Mesenteric fat pad (tissue), 1 donor: ENCODE data around the gene SDHAF2. TPM values are rescaled to one million over a fixed set of nuclear protein-coding genes. Genes with fewer than 3 reads are reported as not detected.
A peak's percentile ranks its signal among the peaks of the same experiment; 100 is the strongest.
"Not testable (repeated sequence)": the region's sequence is repeated elsewhere in the genome, so short reads cannot be mapped to it uniquely, and the experiment has no call there.

ENCODE experiments used
- DNase-seq: peaks from one replicate; pipeline ENCODE4 v3.0.0-alpha.2; 2020; ENCODE audit warnings: low spot score
- total RNA-seq: library from RNA; stranded (reverse); fragmentation: NEBNext Ultra II Directional; extraction: Animal tissue kit (Norgen Biotek cat#: 25700); gene quantifications from one replicate; pipeline ENCODE4 v1.2.1, GENCODE V29; 2021
- donor health status: DM: yes; HTN: yes; CAD: no.

Gene SDHAF2
- total RNA-seq, 1 donor from 2014 or later: 40.2 TPM

DNA sequence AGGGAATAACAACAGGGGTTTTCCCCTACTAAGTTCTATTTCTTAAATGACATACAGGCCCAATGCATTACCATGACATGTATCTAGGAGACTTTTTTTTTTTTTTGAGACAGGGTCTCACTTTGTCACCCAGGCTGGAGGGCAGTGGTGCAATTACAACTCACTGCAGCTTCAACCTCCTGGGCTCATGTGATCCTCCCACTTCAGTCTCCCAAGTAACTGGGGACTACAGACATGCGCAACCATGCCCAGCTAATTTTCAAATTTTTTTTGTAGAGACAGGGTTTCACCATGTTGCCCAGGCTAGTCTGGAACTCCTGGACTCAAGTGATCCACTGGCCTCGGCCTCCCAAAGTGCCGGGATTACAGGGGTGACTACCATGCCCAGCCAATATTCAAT lies 7.7 kb upstream of the SDHAF2 start:
- DNase-seq: no peak

DNA sequence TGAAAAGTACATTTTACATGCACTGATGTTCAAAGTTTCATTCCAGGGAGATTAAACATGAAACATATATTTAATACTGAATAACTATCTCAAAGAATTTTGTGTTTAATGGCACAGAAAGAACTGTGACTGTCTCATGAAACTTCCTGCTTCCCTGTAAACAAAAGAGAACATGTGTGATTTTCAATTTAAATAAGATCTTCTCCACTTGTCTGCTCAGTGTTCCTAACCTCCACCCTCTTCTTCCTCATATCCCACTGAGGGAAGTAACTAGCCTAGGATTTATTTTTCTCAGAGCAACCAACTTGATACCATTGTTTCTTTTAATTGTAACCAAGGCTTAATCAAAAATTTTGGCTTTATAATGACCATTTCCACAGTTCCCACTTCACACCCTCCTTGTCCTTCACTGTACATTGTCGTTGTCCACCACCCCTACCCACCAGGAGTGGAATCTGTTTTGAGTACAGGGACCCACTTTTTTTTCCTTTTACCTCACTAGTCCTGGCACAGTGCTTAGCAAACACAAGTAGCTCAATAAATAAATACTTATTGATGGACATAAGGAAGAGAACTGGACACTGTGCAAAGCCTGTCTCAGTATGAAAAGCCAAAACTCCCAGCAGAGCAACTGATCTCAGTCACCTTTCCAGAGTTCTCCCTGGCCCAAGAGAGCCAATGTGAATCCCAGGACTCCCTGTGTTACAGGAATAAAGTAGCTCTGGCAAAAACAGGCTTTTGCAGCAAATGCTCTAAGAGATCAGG lies 4.4 kb upstream of the SDHAF2 start:
- DNase-seq: no peak

DNA sequence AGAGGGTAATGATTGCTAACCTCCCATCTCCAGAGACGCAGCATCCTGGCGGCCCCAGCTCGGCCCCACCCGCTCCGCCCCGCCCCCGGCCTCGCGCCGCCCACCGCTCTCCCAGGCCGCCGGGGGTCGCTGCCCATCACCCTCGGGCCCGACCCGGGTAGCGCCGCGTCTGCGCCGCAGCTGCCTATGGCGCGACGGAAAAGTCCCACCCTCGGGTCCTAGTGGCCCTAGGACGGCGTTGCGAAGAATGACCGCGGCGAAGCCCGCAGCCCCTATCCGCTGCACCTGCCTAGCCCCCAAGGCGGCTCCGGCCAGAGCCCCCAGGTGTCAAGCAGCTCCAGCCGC lies 606 bp upstream of the SDHAF2 start:
- DNase-seq: no peak

- DNase-seq: not testable (repeated sequence)
These were observed 915 bp downstream of the SDHAF2 start for GRCh38 chr11:61430839-61431238.

- DNase-seq: no peak
These were observed 7.6 kb downstream of the SDHAF2 start for GRCh38 chr11:61437496-61437895.

- DNase-seq: no peak
These were observed 9.7 kb downstream of the SDHAF2 start for GRCh38 chr11:61439615-61440014.

DNA sequence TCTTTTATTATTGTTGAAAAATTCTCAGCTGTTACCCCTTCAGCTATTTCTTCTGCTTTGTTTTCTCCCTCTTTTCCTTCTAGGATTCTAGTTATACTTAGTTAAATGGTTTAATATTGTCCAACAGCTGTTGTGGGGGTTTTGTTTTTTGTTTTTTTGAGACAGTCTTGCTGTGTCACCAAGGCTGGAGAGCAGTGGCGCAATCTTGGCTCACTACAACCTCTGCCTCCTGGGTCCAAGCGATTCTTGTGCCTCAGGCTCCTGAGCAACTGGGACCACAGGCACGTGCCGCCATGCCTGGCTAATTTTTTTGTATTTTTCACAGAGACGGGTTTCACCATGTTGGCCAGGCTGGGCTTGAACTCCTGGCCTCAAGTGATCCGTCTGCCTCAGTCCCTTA lies 12.7 kb downstream of the SDHAF2 start:
- DNase-seq: peak; percentile 30

GRCh38 chr11:61445516-61445915 lies 15.6 kb downstream of the SDHAF2 start:
- no peak for DNase-seq

DNA sequence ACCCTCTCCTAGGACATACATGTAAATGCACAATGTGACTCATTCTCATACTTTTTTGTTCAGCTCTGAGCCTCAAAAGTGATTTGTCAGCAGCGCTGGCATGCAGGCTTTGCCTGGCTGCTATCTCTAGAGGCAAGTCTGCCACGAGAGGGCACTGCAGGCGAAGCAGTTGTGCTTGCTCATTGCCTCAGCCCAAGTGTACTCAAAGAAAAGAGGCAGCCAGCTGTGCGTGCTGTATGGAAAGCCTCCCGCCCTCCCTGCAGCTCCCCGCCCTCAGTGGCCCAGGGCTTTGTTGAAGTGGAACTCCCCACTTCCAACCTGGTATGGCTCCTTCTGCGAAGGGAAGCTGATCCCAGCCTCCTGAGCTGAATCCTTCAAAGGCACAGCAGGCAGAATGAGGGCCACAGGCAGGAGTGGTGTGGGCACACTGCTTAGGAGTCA lies 16.3 kb downstream of the SDHAF2 start:
- peak; percentile 92 for DNase-seq

- peak; percentile 57 for DNase-seq
These were observed 18.0 kb downstream of the SDHAF2 start for GRCh38 chr11:61447601-61448551.

DNA sequence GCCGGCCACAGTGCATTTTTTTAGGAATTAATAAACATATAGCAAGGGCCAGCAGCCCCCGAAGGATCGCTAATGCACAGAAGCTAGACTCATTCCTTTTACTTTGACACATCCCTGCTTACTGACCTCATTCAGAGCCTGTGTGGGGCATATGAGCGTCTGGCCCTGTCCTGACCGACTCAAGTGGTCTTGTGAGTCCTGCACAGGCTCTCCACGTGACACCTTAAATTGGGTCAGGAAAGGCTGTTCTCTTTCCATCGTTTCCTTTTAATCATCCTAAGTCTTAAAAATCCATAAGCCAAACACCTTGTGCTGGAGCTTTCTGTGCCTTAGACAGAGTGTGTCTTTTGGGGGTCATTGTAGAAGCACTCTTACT lies 18.6 kb downstream of the SDHAF2 start:
- peak; percentile 35 for DNase-seq

GRCh38 chr11:61452825-61453224 lies 22.9 kb downstream of the SDHAF2 start:
- no peak for DNase-seq

DNA sequence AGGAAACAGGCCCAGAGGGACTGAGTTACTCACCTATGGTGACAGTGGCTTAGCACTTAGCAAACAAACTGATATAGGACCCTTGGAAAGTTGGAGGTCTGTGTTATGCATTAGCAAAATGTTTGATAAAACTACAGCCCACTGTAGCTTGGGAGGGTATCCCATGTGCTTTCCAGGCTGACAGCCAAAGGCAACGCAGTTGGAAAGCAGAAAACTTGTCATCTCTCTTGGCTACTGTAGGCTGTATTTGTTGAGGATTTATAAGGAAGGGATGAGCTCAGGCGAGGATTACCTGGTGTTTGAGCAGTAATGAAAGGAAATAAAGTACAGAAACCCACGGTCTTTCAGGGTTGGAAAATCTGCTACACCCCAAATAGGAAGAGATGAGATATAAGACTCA lies 23.8 kb downstream of the SDHAF2 start:
- DNase-seq: no peak

DNA sequence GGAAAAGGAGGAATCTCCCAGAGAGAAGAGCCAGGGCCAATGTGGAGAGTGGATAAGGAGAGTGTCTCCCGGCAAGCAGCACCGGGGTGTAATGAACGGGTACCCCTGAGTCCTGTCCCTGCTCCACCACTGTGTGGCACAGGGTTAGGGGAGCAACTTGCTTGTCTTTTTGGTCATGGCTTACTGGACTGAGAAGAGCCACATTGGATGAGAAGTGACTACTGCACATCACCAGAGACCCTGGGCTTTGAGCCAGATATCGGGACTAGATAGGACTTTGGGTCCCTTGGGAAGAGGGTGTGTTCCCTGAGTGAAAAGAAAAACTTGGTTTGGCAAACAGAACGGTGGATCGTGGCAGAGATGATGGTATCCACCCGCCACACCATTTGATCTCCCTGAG lies 24.6 kb downstream of the SDHAF2 start:
- no peak for DNase-seq

DNA sequence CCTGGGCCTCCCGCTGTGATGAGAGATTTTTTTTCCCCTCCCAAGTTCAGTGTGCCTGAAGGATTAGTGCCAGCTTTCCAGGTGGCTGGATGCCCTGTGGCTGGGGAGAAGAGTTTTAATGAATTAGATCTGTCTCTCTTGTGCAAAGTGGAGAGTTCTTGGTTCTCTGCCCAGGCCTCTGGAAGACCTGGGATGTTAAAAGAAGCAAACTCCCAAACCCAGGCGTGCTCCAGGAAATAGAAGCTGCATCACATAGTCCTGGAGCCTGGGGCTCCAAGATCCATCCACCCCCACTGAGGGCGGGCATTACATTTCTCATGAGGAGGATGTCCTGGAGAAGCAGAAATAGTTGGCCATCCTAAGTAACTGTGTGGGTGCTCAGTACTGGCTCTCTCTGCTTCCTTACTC lies 30.6 kb downstream of the SDHAF2 start:
- no peak for DNase-seq

DNA sequence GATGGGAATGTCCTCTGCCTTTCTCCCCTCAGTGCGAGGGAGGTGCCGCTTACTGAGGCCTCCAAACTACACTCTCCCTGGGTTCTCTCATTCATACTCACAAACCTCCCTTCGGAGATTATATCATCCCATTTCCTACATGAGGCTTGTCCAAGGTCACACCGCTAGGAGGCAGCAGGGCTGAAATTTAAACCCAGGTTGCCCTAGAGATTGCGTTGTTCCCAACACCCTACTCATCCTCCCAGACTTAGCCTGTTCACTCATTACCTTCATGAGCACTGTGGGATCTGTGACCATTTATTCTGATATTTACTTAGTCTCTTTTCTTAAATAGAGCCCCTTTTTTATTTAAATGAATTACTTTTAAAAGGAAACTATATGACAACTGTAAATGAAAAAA lies 31.1 kb downstream of the SDHAF2 start:
- DNase-seq: no peak

GRCh38 chr11:61467602-61468001 lies 37.7 kb downstream of the SDHAF2 start:
- DNase-seq: not testable (repeated sequence)

DNA sequence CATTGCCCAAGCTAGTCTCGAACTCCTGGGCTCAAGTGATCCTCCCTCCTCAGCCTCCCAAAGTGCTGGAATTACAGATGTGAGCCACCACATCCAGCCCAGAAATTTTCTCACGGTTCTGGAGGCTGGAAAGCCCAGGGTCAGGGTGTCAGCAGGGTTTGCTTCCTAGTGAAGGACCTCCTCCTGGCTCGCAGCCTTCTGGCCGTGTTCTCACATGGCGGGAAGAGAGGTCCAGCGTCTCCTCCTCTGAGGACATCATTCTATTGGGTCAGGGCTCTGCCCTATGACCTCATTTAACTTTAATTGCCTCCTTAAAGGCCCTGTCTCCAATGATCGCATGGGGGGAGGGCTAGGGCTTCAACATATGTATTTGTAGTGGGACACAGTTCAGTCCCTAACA lies 38.1 kb downstream of the SDHAF2 start:
- no peak for DNase-seq

DNA sequence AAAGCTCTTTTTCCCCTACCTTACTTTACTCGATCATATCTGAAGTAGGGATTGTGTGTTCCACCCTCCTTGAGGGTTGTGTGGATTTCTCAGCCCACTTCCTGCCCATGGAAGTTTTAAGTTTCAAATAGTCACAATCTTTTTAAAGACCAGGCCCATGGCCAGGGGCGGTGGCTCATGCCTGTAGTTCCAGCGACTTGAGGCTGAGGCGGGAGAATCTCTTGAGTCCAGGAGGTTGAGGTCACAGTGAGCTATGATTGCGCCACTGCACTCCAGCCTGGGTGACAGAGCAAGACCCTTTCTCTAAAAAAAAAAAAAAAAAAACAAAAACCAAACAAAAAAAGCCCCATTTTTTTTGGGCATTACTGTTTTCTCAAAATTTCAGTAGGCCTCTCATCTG lies 42.4 kb downstream of the SDHAF2 start:
- DNase-seq: no peak

GRCh38 chr11:61472868-61473267 lies 42.9 kb downstream of the SDHAF2 start:
- DNase-seq: no peak

GRCh38 chr11:61473370-61474012 lies 43.6 kb downstream of the SDHAF2 start:
- no peak for DNase-seq
